Common myeloid progenitor, CD34-positive (primary cell): Measurements from ENCODE around the gene CCDC187.

Experiments used
- CTCF ChIA-PET: fragments of 350-600 bp; sonication (Branson Sonifier 250); formaldehyde crosslinking; loops from one replicate; lab custom pipeline; 2021; ENCODE audit warnings: antibody characterized with exemption; lab: Charles Lee
- POLR2A ChIA-PET: fragments of 350-600 bp; sonication (Branson Sonifier 250); formaldehyde crosslinking; loops from one replicate; lab custom pipeline; 2021; ENCODE audit warnings: antibody characterized with exemption; lab: Charles Lee
- DNase-seq, 3 donors: peaks; one replicate each; pipeline versions ENCODE4 v3.0.0 to v3.0.0-alpha.2; 2013
- H3K27ac ChIP-seq, 2 experiments: 1 replicate in 1 of 2; 2 replicates in 1 of 2; pipeline ENCODE4 v1.7.0; 2013; ENCODE audit warnings: inconsistent platforms in 2 of 2, low read length in 2 of 2, mild to moderate bottlenecking in 2 of 2, low read depth in 1 of 2, moderate library complexity in 1 of 2; ENCODE audit not compliant: severe bottlenecking in 2 of 2, insufficient read depth in 1 of 2, poor library complexity in 1 of 2
- H3K27me3 ChIP-seq, 5 experiments: replicated peaks in 2 of 5; 1 replicate in 3 of 5; 2 replicates in 2 of 5; pipeline versions ENCODE4 v1.6.1 to v1.7.0; 2013; ENCODE audit warnings: low read length in 4 of 5, mild to moderate bottlenecking in 2 of 5, moderate library complexity in 2 of 5, inconsistent platforms in 1 of 5; ENCODE audit not compliant: insufficient read depth in 5 of 5, control insufficient read depth in 4 of 5
- H3K36me3 ChIP-seq, 4 experiments: 1 replicate in 2 of 4; 2 replicates in 2 of 4; pipeline versions ENCODE4 v1.6.1 to v1.7.0; 2013; ENCODE audit warnings: low read length in 3 of 4, control low read depth in 1 of 4, mild to moderate bottlenecking in 1 of 4; ENCODE audit not compliant: control insufficient read depth in 4 of 4, insufficient read depth in 4 of 4
- H3K4me1 ChIP-seq, 4 experiments: 1 replicate in 3 of 4; 2 replicates in 1 of 4; pipeline versions ENCODE4 v1.6.1 to v1.7.1; 2013; ENCODE audit warnings: low read length in 3 of 4, mild to moderate bottlenecking in 3 of 4, control low read depth in 1 of 4, inconsistent platforms in 1 of 4, moderate library complexity in 1 of 4; ENCODE audit not compliant: control insufficient read depth in 4 of 4, insufficient read depth in 4 of 4; ENCODE audit errors: control extremely low read depth in 1 of 4
- H3K4me3 ChIP-seq, 7 experiments: 1 replicate in 4 of 7; 2 replicates in 3 of 7; pipeline versions ENCODE4 v1.5.1 to v1.7.0; 2013; ENCODE audit warnings: mild to moderate bottlenecking in 7 of 7, low read length in 6 of 7, moderate library complexity in 6 of 7, inconsistent platforms in 2 of 7, low read depth in 2 of 7, control low read depth in 1 of 7; ENCODE audit not compliant: insufficient read depth in 4 of 7, control insufficient read depth in 1 of 7; ENCODE audit errors: extremely low read depth in 1 of 7
- H3K9me3 ChIP-seq, 5 experiments: 1 replicate in 4 of 5; 2 replicates in 1 of 5; pipeline versions ENCODE4 v1.6.1 to v1.7.1; 2013; ENCODE audit warnings: low read length in 4 of 5, mild to moderate bottlenecking in 2 of 5, inconsistent platforms in 1 of 5, low read depth in 1 of 5, moderate library complexity in 1 of 5; ENCODE audit not compliant: control insufficient read depth in 4 of 5, insufficient read depth in 2 of 5; ENCODE audit errors: control extremely low read depth in 1 of 5
- WGBS: methylation state at CpG from one replicate; pipeline ENCODE4 v1.1.5; 2013; ENCODE audit not compliant: insufficient coverage; 5-methylcytosine and 5-hydroxymethylcytosine counted together

CCDC187 gene

GRCh38 chr9:136295542-136296433 is 8.1 kb downstream of the CCDC187 start:
- no peak overlapping the region for H3K27ac ChIP-seq
- POLR2A ChIA-PET: no interaction called here
- no peak for DNase-seq

DNA sequence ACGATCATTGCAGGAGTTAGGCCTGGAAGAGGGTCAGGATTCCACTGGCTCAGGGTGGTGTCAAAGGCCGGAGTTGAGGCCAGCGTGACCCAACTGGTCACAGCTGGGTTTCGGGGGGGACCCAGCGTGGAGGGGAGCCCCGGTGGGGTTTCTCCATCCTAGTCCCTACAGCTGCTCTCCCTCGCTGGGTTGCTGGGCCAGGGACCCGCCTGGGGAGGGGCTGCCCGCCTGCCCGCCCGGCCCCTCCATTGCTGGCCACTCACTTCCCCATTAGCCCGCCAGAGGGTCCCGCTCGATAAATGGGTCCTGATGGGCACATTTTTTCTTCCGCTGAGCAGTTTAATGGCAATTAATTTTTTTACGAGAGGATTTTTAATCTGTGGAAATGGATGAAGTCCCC is 8.8 kb downstream of the CCDC187 start:
- DNase-seq: no peak
- H3K4me3 ChIP-seq: no peak overlapping the region
- H3K27me3 ChIP-seq: no peaks in the 10 kb centered on the region
- ChIA-PET POLR2A (no interaction called here), CTCF (interaction anchor here (0.8 kb wide), 1 partner anchor 24 kb away, joined by 3 read pairs; no protein-coding TSS in a partner anchor)
- H3K4me1 ChIP-seq: peaks cover 0 to 18% (median 10%) of the 10 kb centered on the region in 4 experiments
- WGBS: over 99% methylated on average over 16 of the region's 16 CpGs
- no peaks in the 10 kb centered on the region for H3K9me3 ChIP-seq
- no peaks in the 10 kb centered on the region for H3K36me3 ChIP-seq
- no peak overlapping the region for H3K27ac ChIP-seq

More at GRCh38 chr9:136295542-136296433, 8.1 kb downstream of the CCDC187 start:
- H3K36me3 ChIP-seq: no peaks in the 10 kb centered on the region
- CTCF ChIA-PET: interaction anchor here (1.0 to 1.3 kb wide), 2 partner anchors 10 to 16 kb away, joined by 3 to 4 read pairs; no protein-coding TSS in a partner anchor
- no peaks in the 10 kb centered on the region for H3K27me3 ChIP-seq
- H3K4me3 ChIP-seq: no peak overlapping the region
- no peaks in the 10 kb centered on the region for H3K9me3 ChIP-seq
- peaks cover 0 to 22% (median 13%) of the 10 kb centered on the region in 4 experiments for H3K4me1 ChIP-seq
- 93% methylated on average over 32 of the region's 37 CpGs for WGBS

- H3K36me3 ChIP-seq: no peaks in the 10 kb centered on the region
- ChIA-PET CTCF (interaction anchor here (0.8 kb wide), 1 partner anchor 25 kb away, joined by 3 read pairs; no protein-coding TSS in a partner anchor), POLR2A (no interaction called here)
- H3K4me3 ChIP-seq: no peak overlapping the region
- no peaks in the 10 kb centered on the region for H3K9me3 ChIP-seq
- peaks cover 0 to 12% (median 4%) of the 10 kb centered on the region in 4 experiments for H3K4me1 ChIP-seq
- WGBS: 87% methylated on average over 4 of the region's 5 CpGs
- no peak overlapping the region for H3K27ac ChIP-seq
- H3K27me3 ChIP-seq: no peaks in the 10 kb centered on the region
- no peak for DNase-seq
Measured at GRCh38 chr9:136294437-136294836, 9.5 kb downstream of the CCDC187 start.

DNA sequence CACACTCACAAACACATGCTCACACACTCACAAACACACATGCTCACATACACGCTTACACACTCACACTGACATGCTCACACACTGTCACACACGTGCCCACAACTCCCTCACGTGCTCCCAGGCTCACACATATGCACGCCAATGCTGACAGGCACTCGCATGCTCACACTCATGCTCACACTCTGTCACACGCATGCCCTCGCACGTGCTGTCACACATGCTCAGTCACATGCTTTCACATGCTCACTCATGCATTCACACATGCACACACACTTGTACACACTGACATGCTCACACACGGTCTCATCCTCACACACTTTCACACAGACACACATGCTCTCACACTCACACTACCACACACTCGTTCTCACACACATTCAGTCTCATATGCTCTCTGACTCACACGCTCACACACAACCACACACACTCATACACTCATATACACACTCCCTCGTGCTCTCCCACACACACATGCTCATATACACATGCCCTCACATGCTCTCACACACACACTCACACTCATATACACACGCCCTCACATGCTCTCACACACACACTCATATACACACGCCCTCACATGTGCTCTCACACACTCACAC is 10.3 kb downstream of the CCDC187 start:
- 83% methylated on average over 14 of the region's 14 CpGs for WGBS
- H3K27ac ChIP-seq: no peak overlapping the region
- no peak overlapping the region for H3K4me3 ChIP-seq
- no peaks in the 10 kb centered on the region for H3K27me3 ChIP-seq
- peaks cover 0 to 3% (median 0%) of the 10 kb centered on the region in 4 experiments for H3K4me1 ChIP-seq
- DNase-seq: no peak
- no peaks in the 10 kb centered on the region for H3K9me3 ChIP-seq
- no peaks in the 10 kb centered on the region for H3K36me3 ChIP-seq
- POLR2A ChIA-PET: no interaction called here
- CTCF ChIA-PET: no interaction called here

DNA sequence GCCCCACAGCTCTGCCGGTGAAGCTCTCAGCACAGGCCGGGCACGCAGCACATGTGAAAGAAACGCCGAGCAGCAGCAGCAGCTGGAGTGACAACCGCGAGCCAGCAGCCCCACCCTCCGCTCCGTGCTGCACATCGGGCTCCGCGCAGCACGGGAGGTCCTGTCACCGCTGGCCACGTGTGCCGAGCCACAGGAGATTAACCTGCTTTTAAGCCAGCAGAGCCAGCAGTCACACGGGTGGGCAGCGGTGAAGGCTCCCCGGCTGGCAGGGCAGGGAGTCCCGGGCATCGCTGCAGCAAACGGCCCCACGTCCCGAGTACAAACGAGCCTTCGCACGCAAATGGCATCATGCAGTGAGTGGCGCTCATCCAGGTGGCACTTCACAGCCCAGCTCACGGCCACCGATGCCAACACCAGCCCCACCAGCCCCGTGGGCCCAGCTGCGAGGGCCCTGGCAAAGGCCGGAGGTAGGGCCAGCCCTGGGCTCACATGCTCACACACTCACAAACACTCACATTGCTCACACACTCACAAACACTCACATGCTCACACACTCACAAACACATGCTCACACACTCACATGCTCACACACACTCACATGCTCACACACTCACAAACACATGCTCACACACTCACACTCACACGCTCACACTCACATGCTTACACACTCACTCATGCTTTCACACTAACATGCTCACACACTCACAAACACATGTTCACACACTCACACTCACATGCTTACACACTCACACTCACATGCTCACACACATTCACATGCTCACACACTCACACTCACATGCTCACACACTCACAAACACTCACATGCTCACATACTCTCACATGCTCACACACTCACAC is 11.1 kb downstream of the CCDC187 start:
- POLR2A ChIA-PET: no interaction called here
- 90% methylated on average over 28 of the region's 34 CpGs for WGBS

DNA sequence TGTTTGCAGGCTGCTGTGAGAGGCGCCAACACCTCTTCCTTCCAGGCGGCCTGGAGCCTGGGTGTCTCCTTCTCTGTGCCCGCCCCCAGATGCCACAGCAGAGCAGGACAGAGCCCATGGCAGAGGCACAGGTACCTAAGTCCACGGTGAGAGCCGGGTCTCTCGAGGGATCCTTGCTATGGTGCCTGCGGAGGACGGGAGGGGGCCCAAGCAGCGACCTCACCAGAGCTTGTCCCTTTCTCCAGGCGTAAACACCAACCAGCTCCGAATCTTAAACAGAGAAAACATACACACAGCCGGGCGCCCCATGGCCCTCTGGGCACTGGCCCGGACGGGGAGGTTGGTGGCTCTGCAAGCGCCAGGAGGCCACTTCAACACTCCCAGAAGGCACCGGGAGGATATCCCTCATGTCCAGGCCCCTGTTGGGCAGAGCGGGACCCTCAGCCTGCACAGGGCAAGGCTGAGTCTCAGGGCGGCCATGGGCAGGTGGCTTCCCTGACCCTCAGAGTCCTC is 11.8 kb downstream of the CCDC187 start:
- POLR2A ChIA-PET: no interaction called here
- CTCF ChIA-PET: no interaction called here
- no peak overlapping the region for H3K27ac ChIP-seq

More for the DNA sequence above, 11.1 kb downstream of the CCDC187 start:
- Histone ChIP-seq H3K27me3 (no peaks in the 10 kb centered on the region), H3K9me3 (no peaks in the 10 kb centered on the region), H3K27ac (no peak overlapping the region), H3K4me1 (peaks cover 0 to under 1% (median 0%) of the 10 kb centered on the region in 4 experiments), H3K36me3 (no peaks in the 10 kb centered on the region), H3K4me3 (no peak overlapping the region)
- CTCF ChIA-PET: no interaction called here
- DNase-seq: no peak

More for the DNA sequence above, 11.8 kb downstream of the CCDC187 start:
- Histone ChIP-seq H3K4me3 (no peak overlapping the region), H3K36me3 (no peaks in the 10 kb centered on the region), H3K9me3 (no peaks in the 10 kb centered on the region), H3K4me1 (no peaks in the 10 kb centered on the region), H3K27me3 (no peaks in the 10 kb centered on the region)
- DNase-seq: no peak
- WGBS: 94% methylated on average over 16 of the region's 19 CpGs
